IMR-90 (cell line): Measurements from ENCODE around the gene C9orf50. TPM values are rescaled to one million over a fixed set of nuclear protein-coding genes. Genes with fewer than 3 reads are reported as not detected.

ENCODE experiments used
- ATAC-seq: fragments of 200-7000 bp; cut with Tn5 transposase; 2 replicates; pipeline ENCODE4 v1.9.1; 2020; ENCODE audit warnings: low read depth, mild to moderate bottlenecking, moderate library complexity
- BruUV-seq: library from RNA; stranded (reverse); fragments of 400-500 nt; replicated peaks from 2 replicates; lab custom pipeline; 2021; lab: Mats Ljungman, UMichigan
- CTCF ChIA-PET: fragments of 300-600 bp; formaldehyde crosslinking; extraction: SDS; loops from one replicate; lab custom pipeline; 2021; ENCODE audit warnings: antibody characterized with exemption; lab: Yijun Ruan, JAX
- POLR2A ChIA-PET: fragments of 300-600 bp; sonication (Branson Sonifier 250); formaldehyde crosslinking; loops from one replicate; lab custom pipeline; 2022; ENCODE audit warnings: antibody characterized with exemption; ENCODE audit not compliant: unreplicated experiment; lab: Charles Lee
- DNase-seq: peaks from one replicate; pipeline ENCODE4 v3.0.0; 2013
- H2AFZ ChIP-seq: replicated peaks from 2 replicates; pipeline ENCODE3; 2013; ENCODE audit warnings: low read length, mild to moderate bottlenecking; ENCODE audit not compliant: poor library complexity
- H2AK5ac ChIP-seq: 2 replicates; pipeline ENCODE4 v1.6.1; 2013; ENCODE audit warnings: low read depth, low read length, inconsistent platforms
- H2AK9ac ChIP-seq: replicated peaks from 2 replicates; pipeline ENCODE3; 2013; ENCODE audit warnings: mild to moderate bottlenecking, low read depth, low read length, moderate library complexity; ENCODE audit not compliant: poor library complexity
- H2BK120ac ChIP-seq: 2 replicates; pipeline ENCODE4 v1.6.1; 2013; ENCODE audit warnings: low read depth, low read length, inconsistent platforms
- H2BK15ac ChIP-seq: 3 replicates; pipeline ENCODE4 v1.6.1; 2013; ENCODE audit warnings: low read depth, low read length, inconsistent platforms
- H2BK20ac ChIP-seq: 2 replicates; pipeline ENCODE4 v1.6.1; 2013; ENCODE audit warnings: low read depth, mild to moderate bottlenecking, inconsistent platforms, low read length, moderate library complexity
- H2BK5ac ChIP-seq: 2 replicates; pipeline ENCODE4 v1.6.1; 2013; ENCODE audit warnings: mild to moderate bottlenecking, low read depth, low read length, inconsistent platforms; ENCODE audit not compliant: poor library complexity, severe bottlenecking
- H3K14ac ChIP-seq: replicated peaks from 2 replicates; pipeline ENCODE4 v1.6.1; 2013; ENCODE audit warnings: low read depth, low read length, inconsistent platforms
- H3K18ac ChIP-seq: 2 replicates; pipeline ENCODE4 v1.6.1; 2013; ENCODE audit warnings: low read depth, low read length, control low read depth
- H3K23ac ChIP-seq: 2 replicates; pipeline ENCODE4 v1.6.1; 2013; ENCODE audit warnings: low read depth, low read length, inconsistent platforms
- H3K27ac ChIP-seq: 2 replicates; pipeline ENCODE4 v1.5.1; 2013; ENCODE audit warnings: mild to moderate bottlenecking, control low read depth, low read length; ENCODE audit not compliant: insufficient read depth
- H3K27me3 ChIP-seq: 2 replicates; pipeline ENCODE4 v1.6.1; 2013; ENCODE audit warnings: low read length; ENCODE audit not compliant: control insufficient read depth, insufficient read depth
- H3K36me3 ChIP-seq: 2 replicates; pipeline ENCODE4 v1.6.1; 2013; ENCODE audit warnings: low read length, mixed read lengths; ENCODE audit not compliant: control insufficient read depth, insufficient read depth
- H3K4ac ChIP-seq: 2 replicates; pipeline ENCODE4 v1.6.1; 2013; ENCODE audit warnings: low read depth, low read length, inconsistent platforms
- H3K4me1 ChIP-seq: 2 replicates; pipeline ENCODE4 v1.6.1; 2013; ENCODE audit warnings: low read length, mixed read lengths; ENCODE audit not compliant: control insufficient read depth, insufficient read depth
- H3K4me2 ChIP-seq: 2 replicates; pipeline ENCODE4 v1.6.1; 2013; ENCODE audit warnings: low read depth, mild to moderate bottlenecking, control low read depth, low read length, moderate library complexity
- H3K4me3 ChIP-seq: 2 replicates; pipeline ENCODE4 v1.5.1; 2013; ENCODE audit warnings: low read depth, mild to moderate bottlenecking, control low read depth, low read length, moderate library complexity; ENCODE audit not compliant: insufficient read depth
- H3K56ac ChIP-seq: 2 replicates; pipeline ENCODE4 v1.6.1; 2013; ENCODE audit warnings: low read length, inconsistent platforms; ENCODE audit not compliant: insufficient read depth; ENCODE audit errors: extremely low read depth
- H3K79me1 ChIP-seq, 2 experiments: 2 replicates each; pipeline ENCODE4 v1.6.1; 2013; ENCODE audit warnings: low read length in 2 of 2, inconsistent platforms in 1 of 2, low read depth in 1 of 2
- H3K9ac ChIP-seq: 2 replicates; pipeline ENCODE4 v1.6.1; 2013; ENCODE audit warnings: low read depth, low read length, control low read depth
- H3K9me1 ChIP-seq: 2 replicates; pipeline ENCODE4 v1.6.1; 2013; ENCODE audit warnings: low read length, inconsistent platforms; ENCODE audit not compliant: insufficient read depth
- H3K9me3 ChIP-seq: 2 replicates; pipeline ENCODE4 v1.6.1; 2013; ENCODE audit warnings: low read length; ENCODE audit not compliant: control insufficient read depth, insufficient read depth
- H4K20me1 ChIP-seq: 2 replicates; pipeline ENCODE4 v1.6.1; 2013; ENCODE audit warnings: low read length, inconsistent platforms; ENCODE audit not compliant: insufficient read depth
- H4K5ac ChIP-seq: 2 replicates; pipeline ENCODE4 v1.6.1; 2013; ENCODE audit warnings: mild to moderate bottlenecking, low read depth, low read length, control low read depth
- H4K8ac ChIP-seq, 2 experiments: 2 replicates each; pipeline ENCODE4 v1.6.1; 2013; ENCODE audit warnings: low read depth in 2 of 2, low read length in 2 of 2, control low read depth in 1 of 2, inconsistent platforms in 1 of 2
- H4K91ac ChIP-seq: 2 replicates; pipeline ENCODE4 v1.6.1; 2013; ENCODE audit warnings: low read depth, low read length, inconsistent platforms; ENCODE audit not compliant: insufficient read depth
- BHLHE40 ChIP-seq: fragments of 150-350 bp; IDR thresholded peaks from 2 replicates; pipeline ENCODE4 v1.6.1; 2016; ENCODE audit warnings: mild to moderate bottlenecking, low read depth, low read length
- CEBPB ChIP-seq: IDR thresholded peaks from 2 replicates; pipeline ENCODE4 v1.6.1; 2012; ENCODE audit warnings: low read depth, low read length, improper control_type of control experiment
- CHD1 ChIP-seq: IDR thresholded peaks from 2 replicates; pipeline ENCODE4 v1.6.1; 2012; ENCODE audit warnings: low read depth, low read length, improper control_type of control experiment
- CTCF ChIP-seq: conservative IDR thresholded peaks from 2 replicates; pipeline ENCODE4 v1.5.1; 2012; ENCODE audit warnings: mild to moderate bottlenecking, low read depth, low read length, improper control_type of control experiment
- ELK1 ChIP-seq: fragments of 150-350 bp; IDR thresholded peaks from 2 replicates; pipeline ENCODE4 v1.6.1; 2016; ENCODE audit warnings: low read depth, mild to moderate bottlenecking, low read length, moderate library complexity, borderline replicate concordance
- FOS ChIP-seq: fragments of 150-350 bp; IDR thresholded peaks from 2 replicates; pipeline ENCODE4 v1.6.1; 2016; ENCODE audit warnings: low read depth, low read length
- MAFK ChIP-seq: IDR thresholded peaks from 2 replicates; pipeline ENCODE4 v1.6.1; 2012; ENCODE audit warnings: low read depth, low read length, improper control_type of control experiment
- MAZ ChIP-seq: IDR thresholded peaks from 2 replicates; pipeline ENCODE4 v1.6.1; 2012; ENCODE audit warnings: low read depth, mild to moderate bottlenecking, low read length, improper control_type of control experiment, moderate library complexity, borderline replicate concordance
- MXI1 ChIP-seq: IDR thresholded peaks from 2 replicates; pipeline ENCODE4 v1.6.1; 2012; ENCODE audit warnings: low read depth, mild to moderate bottlenecking, low read length, moderate library complexity, borderline replicate concordance
- NFE2L2 ChIP-seq: fragments of 150-350 bp; IDR thresholded peaks from 2 replicates; pipeline ENCODE4 v1.6.1; 2016; ENCODE audit warnings: low read depth, mild to moderate bottlenecking, low read length
- POLR2A ChIP-seq: IDR thresholded peaks from 2 replicates; pipeline ENCODE4 v1.6.1; 2012; ENCODE audit warnings: mild to moderate bottlenecking, low read depth, low read length
- RAD21 ChIP-seq: IDR thresholded peaks from 2 replicates; pipeline ENCODE4 v1.6.1; 2012; ENCODE audit warnings: low read length, improper control_type of control experiment
- RCOR1 ChIP-seq: IDR thresholded peaks from 2 replicates; pipeline ENCODE4 v1.6.1; 2012; ENCODE audit warnings: mild to moderate bottlenecking, low read length, improper control_type of control experiment; ENCODE audit not compliant: insufficient replicate concordance
- RFX5 ChIP-seq: IDR thresholded peaks from 2 replicates; pipeline ENCODE4 v1.8.0; 2012; ENCODE audit warnings: low read depth, mild to moderate bottlenecking, low read length, moderate library complexity
- SMC3 ChIP-seq: fragments of 150-350 bp; IDR thresholded peaks from 2 replicates; pipeline ENCODE4 v1.6.1; 2016; ENCODE audit warnings: low read depth, mild to moderate bottlenecking, antibody characterized with exemption, low read length, moderate library complexity
- WGBS, 2 experiments: methylation state at CpG; one replicate each; pipeline versions ENCODE4 v1.1.5 to v1.1.7; 2013; ENCODE audit warnings: missing lambda C conversion rate in 2 of 2; ENCODE audit not compliant: insufficient read length in 1 of 2; ENCODE audit errors: extremely low coverage in 2 of 2; 5-methylcytosine and 5-hydroxymethylcytosine counted together
- dilution Hi-C: fragments of 300-500 bp; cut with HindIII; formaldehyde crosslinking; loops from one replicate; pipeline ENCODE4 v1.14.3; 2018; ENCODE audit warnings: low sequenced_read_pairs; ENCODE audit not compliant: unreplicated experiment
- in situ Hi-C: fragments of 300-500 bp; cut with MboI; formaldehyde crosslinking; loops from 3 replicates; pipeline ENCODE4 v1.14.3; 2019; ENCODE audit warnings: low sequenced_read_pairs, inconsistent platforms, mixed read lengths
- intact Hi-C: fragments of 100-400 bp; cut with micrococcal nuclease; formaldehyde crosslinking; loops from 2 replicates; pipeline ENCODE4 v1.10.0; 2022
- polyA plus RNA-seq, 3 experiments: library from polyadenylated mRNA; depleted of rRNA; stranded (reverse); fragments of >200 nt; gene quantifications; 2 replicates each; pipeline ENCODE4 v1.2.3, GENCODE V29; 2012; ENCODE audit warnings: low replicate concordance in 1 of 3
- total RNA-seq: library from RNA; depleted of rRNA; stranded (reverse); fragments of >200 nt; gene quantifications from 2 replicates; pipeline ENCODE4 v1.2.3, GENCODE V29; 2012
- TF ChIP-seq, protein P1 (sequence below): fragments of 150-350 bp; IDR thresholded peaks from 2 replicates; pipeline ENCODE4 v1.6.1; 2017; ENCODE audit warnings: mild to moderate bottlenecking, antibody characterized with exemption, low read length, low read depth

C9orf50 gene
- total and polyA plus RNA-seq, 2 of the 4 experiments (the other 2 are of a cell fraction), result 0.09 TPM; not detected in 1

DNA sequence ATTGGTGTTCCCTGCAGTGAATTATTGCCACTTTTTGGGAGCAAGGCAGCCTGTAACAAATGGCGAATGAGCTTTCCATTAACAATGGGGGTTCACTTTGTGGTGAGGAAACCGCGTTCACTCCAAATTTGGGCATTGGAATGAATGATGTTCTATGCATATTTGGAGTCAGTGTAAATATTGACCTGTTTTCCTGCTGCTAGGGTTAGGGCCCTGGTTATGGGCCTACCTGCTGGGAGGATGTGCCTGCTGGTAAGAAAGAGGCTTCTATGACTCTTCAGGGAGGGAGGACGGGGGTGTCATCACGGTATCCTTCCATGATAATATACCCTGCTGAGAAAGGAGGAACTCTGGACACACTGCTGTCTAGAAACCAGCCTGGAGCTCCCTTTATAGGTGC lies 29.0 kb downstream of the C9orf50 start:
- ChIA-PET POLR2A (no interaction called here), CTCF (no interaction called here)
- in situ Hi-C loops, result no loop called here
- 59% methylated on average over 3 of the region's 5 CpGs; no CpG with 5 or more reads in 1 of the 2 experiments for WGBS, 2 experiments
- Histone ChIP-seq H3K4me2 (no peak overlapping the region), H3K9me3 (no peaks in the 10 kb centered on the region), H3K4me1 (peaks cover 9% of the 10 kb centered on the region), H3K79me1 (no peaks in the 10 kb centered on the region; a peak in 1 of 4 replicates), H2BK120ac (no peak overlapping the region), H3K36me3 (no peaks in the 10 kb centered on the region), H3K9ac (no peak overlapping the region), H2BK15ac (no peak overlapping the region), H4K5ac (no peak overlapping the region), H4K8ac (no peak overlapping the region), H3K4me3 (no peak overlapping the region), H3K4ac (0 out of 2 replicates have a peak overlapping the region, but pooled peaks have one; percentile 22), H3K27ac (no peak overlapping the region), H3K56ac (no peak overlapping the region), H3K9me1 (peaks cover 6% of the 10 kb centered on the region), H4K91ac (no peak overlapping the region), H2AFZ (peak overlapping the region; percentile 48), H4K20me1 (no peaks in the 10 kb centered on the region), H3K23ac (no peak overlapping the region), H2AK9ac (peak overlapping the region; percentile 63), H3K18ac (no peak overlapping the region), H3K14ac (no peak overlapping the region), H3K27me3 (no peaks in the 10 kb centered on the region), H2BK5ac (no peak overlapping the region), H2AK5ac (peak overlapping the region; percentile 43; the same call in 1 of the 2 replicates), H2BK20ac (no peak overlapping the region)
- ATAC-seq (no peak), DNase-seq (no peak)
- dilution Hi-C loops, result no loop called here
- no TSS peak for BruUV-seq
- intact Hi-C loops, result no loop called here
- TF ChIP-seq NFE2L2 (no peak), POLR2A (no peak), RFX5 (no peak), MAFK (no peak), CEBPB (no peak), MXI1 (no peak), RCOR1 (no peak), RAD21 (no peak), FOS (no peak), ELK1 (no peak), SMC3 (no peak), BHLHE40 (no peak), CHD1 (no peak), CTCF (no peak), MAZ (no peak)
- TF ChIP-seq, protein P1, sequence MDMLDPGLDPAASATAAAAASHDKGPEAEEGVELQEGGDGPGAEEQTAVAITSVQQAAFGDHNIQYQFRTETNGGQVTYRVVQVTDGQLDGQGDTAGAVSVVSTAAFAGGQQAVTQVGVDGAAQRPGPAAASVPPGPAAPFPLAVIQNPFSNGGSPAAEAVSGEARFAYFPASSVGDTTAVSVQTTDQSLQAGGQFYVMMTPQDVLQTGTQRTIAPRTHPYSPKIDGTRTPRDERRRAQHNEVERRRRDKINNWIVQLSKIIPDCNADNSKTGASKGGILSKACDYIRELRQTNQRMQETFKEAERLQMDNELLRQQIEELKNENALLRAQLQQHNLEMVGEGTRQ, result no peak
